GM23338 (cell line): Measurements from ENCODE around the gene OR7D4.

Source experiments
- CREB1 ChIP-seq: fragments of 250-450 bp; sonication (Bioruptor Pico); IDR thresholded peaks from 2 replicates; pipeline ENCODE4 v1.5.0; 2020; ENCODE audit warnings: low read depth, mild to moderate bottlenecking, moderate library complexity
- CTCF ChIP-seq, 2 experiments: fragments of 200-600 bp in 1 of 2; sonication (generic) in 1 of 2; conservative IDR thresholded peaks; 2 replicates each; pipeline versions ENCODE4 v1.5.1 to v1.6.1; 2016 to 2017; ENCODE audit warnings: antibody characterized with exemption in 2 of 2, low read depth in 2 of 2, mild to moderate bottlenecking in 2 of 2, moderate library complexity in 1 of 2
- ETS1 ChIP-seq: IDR thresholded peaks from 2 replicates; pipeline ENCODE4 v1.6.1; 2016; ENCODE audit warnings: antibody characterized with exemption
- EZH2 ChIP-seq: fragments of 200-600 bp; sonication (generic); IDR thresholded peaks from one replicate; pipeline ENCODE4 v1.8.0; 2017; ENCODE audit warnings: antibody characterized with exemption, mild to moderate bottlenecking, low read depth; ENCODE audit not compliant: unreplicated experiment
- EZH2phosphoT487 ChIP-seq: fragments of 200-600 bp; sonication (generic); IDR thresholded peaks from one replicate; pipeline ENCODE4 v1.8.1; 2018; ENCODE audit warnings: antibody characterized with exemption; ENCODE audit not compliant: unreplicated experiment
- JUNB ChIP-seq: IDR thresholded peaks from one replicate; pipeline ENCODE4 v1.6.1; 2016; ENCODE audit warnings: antibody characterized with exemption; ENCODE audit not compliant: unreplicated experiment
- NANOG ChIP-seq: IDR thresholded peaks from 2 replicates; pipeline ENCODE4 v1.6.1; 2016; ENCODE audit warnings: antibody characterized with exemption, borderline replicate concordance
- POLR2AphosphoS5 ChIP-seq: IDR thresholded peaks from 2 replicates; pipeline ENCODE4 v1.6.1; 2016; ENCODE audit warnings: antibody characterized with exemption, low read depth
- REST ChIP-seq: IDR thresholded peaks from one replicate; pipeline ENCODE4 v1.6.1; 2018; ENCODE audit warnings: antibody characterized with exemption; ENCODE audit not compliant: unreplicated experiment
- ZNF114 ChIP-seq: fragments of 250-450 bp; sonication (Bioruptor Pico); IDR thresholded peaks from 2 replicates; pipeline ENCODE4 v1.5.0; 2020; ENCODE audit warnings: mild to moderate bottlenecking, moderate library complexity
- ZNF331 ChIP-seq: fragments of 250-450 bp; sonication (Bioruptor Pico); IDR thresholded peaks from 2 replicates; pipeline ENCODE4 v1.5.0; 2020; ENCODE audit warnings: low read depth, mild to moderate bottlenecking, moderate library complexity
- ZNF462 ChIP-seq: fragments of 250-450 bp; sonication (Bioruptor Pico); IDR thresholded peaks from 2 replicates; pipeline ENCODE4 v1.5.0; 2020; ENCODE audit warnings: mild to moderate bottlenecking, moderate library complexity

- TF ChIP-seq CTCF (conservative IDR thresholded peaks at IDR 0.05; ENCODE audit: low read depth in 2 of 2): no peak
- TF ChIP-seq EZH2phosphoT487: no peak
- no peak for TF ChIP-seq POLR2AphosphoS5
- TF ChIP-seq EZH2: no peak
- TF ChIP-seq REST: no peak
- TF ChIP-seq ETS1: no peak
- no peak for TF ChIP-seq ZNF462 (CRISPR knock-in tag)
- TF ChIP-seq CREB1 (CRISPR knock-in tag): no peak
- no peak for TF ChIP-seq NANOG
- TF ChIP-seq JUNB: no peak
- TF ChIP-seq ZNF114 (CRISPR knock-in tag): no peak
- no peak for TF ChIP-seq ZNF331 (CRISPR knock-in tag)
Observed at GRCh38 chr19:9166846-9167245, 52.5 kb downstream of the OR7D4 start.
